HG02798 (cell line): Measurements from ENCODE around the gene TNFRSF21.

Experiments used
- ATAC-seq: cut with Tn5 transposase; IDR thresholded peaks from one replicate; pipeline ENCODE4 v1.9.1; 2021; ENCODE audit warnings: mild to moderate bottlenecking; ENCODE audit not compliant: unreplicated experiment, poor library complexity

TNFRSF21 gene

DNA sequence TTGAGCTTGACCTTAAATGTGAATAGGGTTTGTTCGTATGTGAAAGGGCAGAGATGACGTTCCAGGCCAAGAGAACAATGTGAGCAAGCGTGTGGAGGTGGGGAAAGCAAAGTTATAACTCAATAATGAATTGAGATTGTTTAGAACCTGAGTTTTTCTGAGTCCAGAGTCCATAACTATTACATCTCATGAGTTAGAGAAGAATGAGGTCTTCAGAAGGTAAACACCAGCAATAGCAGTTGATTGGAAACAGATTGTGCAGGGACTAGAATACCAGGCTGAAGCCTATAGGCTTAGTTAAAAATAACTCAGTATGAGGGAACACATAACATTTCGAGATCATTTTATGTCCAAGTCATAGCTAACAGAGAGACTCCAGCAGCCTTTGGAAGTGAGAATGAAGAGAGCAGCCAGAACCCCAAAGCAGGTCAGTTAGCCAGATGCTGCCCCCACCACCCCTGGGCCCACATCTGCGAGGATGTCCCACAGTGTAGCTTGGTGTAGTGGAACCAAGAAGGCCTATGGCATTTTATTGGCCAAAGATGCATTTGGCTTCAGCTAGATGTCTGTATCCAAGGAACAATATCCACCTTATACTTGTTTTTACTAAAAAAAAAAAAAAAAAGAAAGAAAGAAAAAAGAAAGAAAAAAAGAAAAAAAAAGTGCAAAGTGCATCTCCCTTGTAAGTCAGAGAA, 121.7 kb downstream of the TNFRSF21 start:
- no peak for ATAC-seq

DNA sequence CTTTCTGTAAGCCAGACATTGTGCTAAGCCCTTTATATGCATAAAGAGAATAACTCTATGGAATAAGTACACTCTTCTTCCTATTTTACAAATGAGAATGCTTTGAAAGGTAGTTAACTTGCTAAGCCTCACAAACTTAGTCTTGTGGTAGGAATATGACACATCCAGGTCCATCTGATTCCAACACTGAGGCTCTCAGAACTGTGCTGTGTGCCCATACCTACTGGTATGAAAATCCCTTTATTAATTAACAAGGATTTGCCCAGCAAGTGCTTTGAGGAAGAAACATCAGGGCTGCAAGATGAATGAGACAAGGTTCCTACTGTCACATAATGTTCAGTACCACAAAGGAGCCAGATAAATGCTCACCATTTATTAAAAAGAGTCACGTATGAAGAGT, 122.6 kb downstream of the TNFRSF21 start:
- ATAC-seq: no peak

DNA sequence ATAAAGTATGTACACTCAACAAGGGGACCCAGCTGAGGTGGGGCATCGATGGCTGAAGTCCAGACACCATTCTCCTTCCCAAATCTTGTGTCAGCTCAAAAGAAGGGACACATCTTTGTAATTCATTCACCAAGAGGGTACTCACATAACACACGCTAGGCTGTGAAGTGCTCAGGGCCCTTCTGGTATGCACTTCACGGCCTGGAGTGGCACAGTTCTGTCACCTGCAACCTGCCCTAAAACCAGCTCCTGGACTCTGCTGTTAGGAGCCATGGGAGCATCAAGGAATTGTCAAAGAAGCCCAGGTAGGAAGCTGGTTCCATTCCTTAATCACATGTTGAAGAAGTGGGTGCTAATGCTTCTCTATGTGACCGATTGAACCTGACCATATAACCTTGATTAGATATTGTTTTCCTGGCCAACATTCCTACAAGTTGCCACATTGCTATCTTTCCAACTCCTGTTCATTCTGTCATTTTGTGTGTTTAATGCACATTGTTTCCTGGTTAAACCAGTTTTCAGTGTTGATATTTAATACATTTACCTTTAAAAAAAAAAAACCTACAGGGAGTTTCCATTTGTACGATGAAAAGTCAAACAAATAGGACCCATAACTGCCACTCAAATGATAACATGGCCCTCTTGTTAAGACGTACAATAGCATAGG, 127.3 kb downstream of the TNFRSF21 start:
- ATAC-seq: no peak

DNA sequence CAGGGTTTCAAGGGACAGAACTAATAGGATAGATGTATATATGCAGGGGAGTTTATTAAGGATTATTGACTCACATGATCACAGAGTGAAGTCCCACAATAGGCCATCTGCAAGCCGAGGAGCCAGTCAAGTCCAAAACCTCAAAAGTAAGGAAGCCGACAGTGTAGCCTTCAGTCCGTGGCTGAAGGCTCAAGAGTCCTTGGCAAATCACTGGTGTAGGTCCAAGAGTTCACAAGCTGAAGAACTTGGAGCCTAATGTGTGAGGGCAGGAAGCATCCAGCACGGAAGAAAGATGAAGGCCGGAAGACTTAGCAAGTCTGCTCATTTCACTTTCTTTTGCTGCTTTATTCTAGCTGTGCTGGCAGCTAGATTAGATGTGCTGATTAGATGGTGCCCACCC, 128.0 kb downstream of the TNFRSF21 start:
- ATAC-seq: no peak
